Measurements from ENCODE around the gene SPATA16. TPM values are rescaled to one million over a fixed set of nuclear protein-coding genes. Genes with fewer than 3 reads are reported as not detected.

The SPATA16 gene
- polyA plus RNA-seq, 1 experiment: not detected

GRCh38 chr3:172987273-172987672, 153.8 kb downstream of the SPATA16 start:
- Histone ChIP-seq H3K4me3 (ENCODE audit: low read depth, low read length) (no peak overlapping the region), H3K27me3 (ENCODE audit: control insufficient read depth, insufficient read depth, low read length) (no peaks in the 10 kb centered on the region), H3K27ac (ENCODE audit: low read depth, low read length) (no peak overlapping the region), H3K9me3 (ENCODE audit: control insufficient read depth, insufficient read depth, low read length) (no peaks in the 10 kb centered on the region)
- peak; percentile 29; the same call in 1 of the 2 replicates for TF ChIP-seq CTCF (IDR thresholded peaks at IDR 0.05; ENCODE audit: low read depth, low read length)
- POLR2A ChIA-PET: no interaction called here
- CTCF ChIA-PET: no interaction called here
- DNase-seq (ENCODE audit: low read depth, low spot score): no peak

GRCh38 chr3:172984914-172985313, 156.1 kb downstream of the SPATA16 start:
- TF ChIP-seq CTCF (IDR thresholded peaks at IDR 0.05; ENCODE audit: low read depth, low read length): no peak
- no peak overlapping the region for H3K27ac ChIP-seq (ENCODE audit: low read depth, low read length)
- CTCF ChIA-PET: no interaction called here
- DNase-seq (ENCODE audit: low read depth, low spot score): no peak
- no peak overlapping the region for H3K4me3 ChIP-seq (ENCODE audit: low read depth, low read length)
- POLR2A ChIA-PET: no interaction called here
- no peaks in the 10 kb centered on the region for H3K9me3 ChIP-seq (ENCODE audit: control insufficient read depth, insufficient read depth, low read length)
- H3K27me3 ChIP-seq (ENCODE audit: control insufficient read depth, insufficient read depth, low read length): no peaks in the 10 kb centered on the region

GRCh38 chr3:172982736-172983364, 158.2 kb downstream of the SPATA16 start:
- Histone ChIP-seq H3K4me3 (ENCODE audit: low read depth, low read length) (no peak overlapping the region), H3K9me3 (ENCODE audit: control insufficient read depth, insufficient read depth, low read length) (no peaks in the 10 kb centered on the region), H3K27me3 (ENCODE audit: control insufficient read depth, insufficient read depth, low read length) (no peaks in the 10 kb centered on the region), H3K27ac (ENCODE audit: low read depth, low read length) (no peak overlapping the region)
- POLR2A ChIA-PET: no interaction called here
- CTCF ChIA-PET: interaction anchor here (1.2 kb wide), 1 partner anchor 62 kb away, joined by 3 read pairs; no protein-coding TSS in a partner anchor
- DNase-seq (ENCODE audit: low read depth, low spot score): no peak
- no peak for TF ChIP-seq CTCF (IDR thresholded peaks at IDR 0.05; ENCODE audit: low read depth, low read length)

- no peak for TF ChIP-seq CTCF (IDR thresholded peaks at IDR 0.05; ENCODE audit: low read depth, low read length)
- Histone ChIP-seq H3K4me3 (ENCODE audit: low read depth, low read length) (no peak overlapping the region), H3K27me3 (ENCODE audit: control insufficient read depth, insufficient read depth, low read length) (no peaks in the 10 kb centered on the region), H3K27ac (ENCODE audit: low read depth, low read length) (no peak overlapping the region), H3K9me3 (ENCODE audit: control insufficient read depth, insufficient read depth, low read length) (no peaks in the 10 kb centered on the region)
- POLR2A ChIA-PET: no interaction called here
- no peak for DNase-seq (ENCODE audit: low read depth, low spot score)
- CTCF ChIA-PET: no interaction called here
These were observed 159.5 kb downstream of the SPATA16 start for GRCh38 chr3:172981407-172981983.

- no peaks in the 10 kb centered on the region for H3K27me3 ChIP-seq (ENCODE audit: control insufficient read depth, insufficient read depth, low read length)
- H3K27ac ChIP-seq (ENCODE audit: low read depth, low read length): no peak overlapping the region
- no peaks in the 10 kb centered on the region for H3K9me3 ChIP-seq (ENCODE audit: control insufficient read depth, insufficient read depth, low read length)
- ChIA-PET CTCF (no interaction called here), POLR2A (no interaction called here)
- no peak overlapping the region for H3K4me3 ChIP-seq (ENCODE audit: low read depth, low read length)
- no peak for DNase-seq (ENCODE audit: low read depth, low spot score)
- TF ChIP-seq CTCF (IDR thresholded peaks at IDR 0.05; ENCODE audit: low read depth, low read length): no peak
These were observed 160.2 kb downstream of the SPATA16 start for GRCh38 chr3:172980849-172981248.
